ENCODE data around the gene COLQ.
A peak's percentile ranks its signal among the peaks of the same experiment; 100 is the strongest.

Gene COLQ

DNA sequence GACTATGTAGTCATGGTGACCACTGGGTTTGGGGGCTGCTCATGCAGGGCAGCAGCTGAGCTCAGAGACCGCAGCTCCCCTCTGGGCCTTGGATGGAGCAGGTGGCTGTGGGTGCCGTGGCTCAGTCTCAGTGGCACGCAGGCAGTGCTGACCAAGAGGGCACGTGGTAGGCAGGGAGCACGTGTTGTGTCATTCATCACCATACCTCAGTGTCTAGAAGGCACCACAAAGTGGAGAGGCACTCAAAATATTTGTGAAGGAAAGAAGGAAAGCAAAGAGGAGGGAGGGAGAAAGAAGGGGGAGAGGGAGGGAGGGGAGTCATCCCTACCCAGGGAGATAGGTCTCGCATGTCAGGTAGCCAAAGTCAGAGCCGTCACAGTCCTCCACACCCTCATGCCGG is 68.0 kb downstream of the COLQ start:
- DNase-seq = no peak

DNA sequence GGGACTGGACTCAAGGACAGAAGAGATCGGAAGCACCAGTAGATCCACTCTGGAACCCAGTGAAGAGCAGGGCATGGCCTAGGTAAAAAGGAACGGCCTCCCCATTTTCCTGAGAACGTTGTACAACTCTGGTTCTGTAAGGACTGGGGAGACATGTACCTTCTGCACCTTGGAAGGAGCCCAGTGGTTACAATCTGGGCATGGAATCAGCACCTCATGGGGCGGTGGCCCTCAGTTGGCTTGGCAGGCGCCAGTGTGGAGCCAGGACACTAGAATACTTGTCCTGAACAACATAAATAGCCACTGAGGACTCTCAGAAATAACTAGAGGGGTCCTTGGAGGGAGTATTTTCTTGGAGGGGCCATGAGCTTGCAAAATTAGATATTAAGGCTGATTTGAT is 68.5 kb downstream of the COLQ start:
- DNase-seq = no peak

- DNase-seq = no peak
Observed at GRCh38 chr3:15452156-15452555, 69.3 kb downstream of the COLQ start.

DNA sequence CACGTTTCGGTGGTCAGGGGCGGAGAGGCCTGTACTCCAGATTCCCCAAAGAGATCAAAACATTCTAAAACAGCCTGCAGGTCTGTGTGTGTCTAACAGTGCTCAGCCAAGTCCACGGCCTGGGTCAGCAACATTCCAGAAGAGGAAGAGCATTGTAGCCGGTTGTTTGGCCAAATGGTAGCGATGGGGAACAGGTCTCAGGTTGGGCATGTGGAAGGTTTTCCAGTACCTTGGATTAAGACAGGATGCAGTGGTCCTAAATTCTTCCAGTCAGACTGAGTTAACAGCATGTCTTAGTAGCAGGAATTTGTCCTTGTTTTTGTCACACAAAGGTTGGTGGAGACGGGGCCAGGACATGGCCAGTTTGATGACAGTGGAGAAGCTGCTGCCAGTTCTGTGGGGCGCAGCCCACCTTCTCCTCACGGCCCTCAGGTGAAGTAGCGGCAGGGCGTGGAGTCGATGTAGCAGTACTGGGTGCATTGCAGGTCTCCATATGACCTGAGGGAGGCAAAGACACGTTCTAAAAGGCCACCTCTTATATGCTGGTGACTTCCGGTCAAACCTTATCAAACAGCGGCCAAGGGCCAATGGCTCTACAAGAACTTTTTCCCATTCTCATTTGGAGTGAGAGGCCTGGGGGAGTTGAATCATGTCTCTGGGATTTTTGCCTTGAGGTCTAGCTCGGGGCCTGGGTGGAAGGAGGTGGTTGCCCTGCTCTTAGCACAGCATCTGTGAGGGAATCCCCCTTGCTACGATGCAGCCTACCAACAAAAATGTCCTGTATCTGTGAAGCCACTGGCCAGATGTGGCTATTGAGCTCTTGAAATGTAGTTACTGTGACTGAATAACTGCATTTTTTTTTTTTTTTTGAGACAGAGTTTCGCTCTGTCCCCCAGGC is 70.0 kb downstream of the COLQ start:
- no peak for DNase-seq

DNA sequence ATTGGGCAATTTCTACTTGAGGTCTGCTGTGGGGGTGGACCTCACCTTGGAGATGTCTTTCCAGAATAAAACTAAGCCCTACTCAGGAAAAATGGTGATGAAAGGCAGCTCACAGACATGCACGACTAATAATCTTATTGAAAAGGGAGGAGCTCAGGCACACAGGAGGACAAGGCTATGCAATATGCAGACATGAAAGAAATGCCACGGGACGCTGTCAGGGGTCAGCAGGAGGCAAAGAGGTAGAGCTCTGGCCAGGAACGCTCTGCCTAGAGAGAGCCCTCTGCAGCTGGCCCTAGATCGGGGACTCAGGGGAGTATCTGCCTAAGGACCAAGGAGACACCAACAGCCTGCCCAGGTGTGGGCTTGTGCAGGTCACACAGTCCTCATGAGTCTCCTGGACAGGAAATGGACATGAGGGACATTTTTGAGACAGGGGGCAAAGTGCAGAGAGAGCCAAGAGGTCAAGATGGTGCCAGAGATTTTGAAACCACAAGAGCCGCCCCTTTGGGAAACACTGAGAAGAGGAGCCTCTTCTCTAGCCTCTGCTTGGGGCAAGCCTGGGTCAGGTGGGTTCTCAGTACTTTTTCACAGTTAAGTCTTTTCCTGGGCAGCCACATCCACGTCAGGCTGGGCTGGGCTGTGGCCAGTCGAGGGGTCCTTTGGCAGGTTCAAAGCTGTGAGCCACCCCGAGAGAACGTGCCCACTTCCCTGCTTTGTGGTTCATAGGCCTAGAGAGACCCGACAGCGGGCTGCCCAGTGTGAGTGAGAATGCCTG is 70.9 kb downstream of the COLQ start:
- no peak for DNase-seq

DNA sequence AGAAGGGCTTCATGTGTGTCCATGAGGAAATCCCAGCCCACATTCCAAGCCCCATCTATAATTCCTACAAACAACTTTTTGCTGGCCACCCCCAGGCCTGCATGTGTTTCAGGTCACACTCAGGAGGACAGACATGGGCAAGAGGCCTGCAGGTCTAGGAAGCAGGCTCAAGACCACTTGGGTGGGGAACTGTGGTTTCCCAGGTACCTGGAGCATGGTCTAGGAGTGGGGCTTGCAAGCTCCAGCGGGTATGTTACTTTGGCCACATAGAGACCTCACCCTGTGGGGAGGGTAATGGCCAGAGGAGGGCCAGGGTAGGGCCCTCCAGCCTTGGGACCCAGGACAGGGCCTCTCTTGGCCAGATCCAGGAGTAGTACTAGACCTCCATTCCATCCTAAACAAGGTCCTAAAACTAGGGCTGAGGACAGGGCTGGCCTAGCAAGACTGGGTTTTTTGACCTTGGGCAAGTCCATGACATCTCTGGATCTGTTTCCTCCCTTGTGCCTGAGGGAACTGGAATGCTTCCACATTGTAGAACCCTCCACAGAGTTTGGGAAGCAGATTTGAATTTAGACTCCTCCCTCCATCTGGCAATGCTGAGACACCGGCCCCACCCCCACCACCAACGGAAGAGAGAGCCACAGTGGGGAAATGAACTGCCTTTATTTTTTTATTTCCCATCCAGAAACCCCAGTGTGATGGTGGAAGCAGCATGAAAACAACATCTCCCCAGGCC is 71.8 kb downstream of the COLQ start:
- no peak for DNase-seq

GRCh38 chr3:15443826-15444524 is 77.5 kb downstream of the COLQ start:
- DNase-seq = no peak

- no peak for DNase-seq
Observed at GRCh38 chr3:15440891-15441290, 80.6 kb downstream of the COLQ start.

DNA sequence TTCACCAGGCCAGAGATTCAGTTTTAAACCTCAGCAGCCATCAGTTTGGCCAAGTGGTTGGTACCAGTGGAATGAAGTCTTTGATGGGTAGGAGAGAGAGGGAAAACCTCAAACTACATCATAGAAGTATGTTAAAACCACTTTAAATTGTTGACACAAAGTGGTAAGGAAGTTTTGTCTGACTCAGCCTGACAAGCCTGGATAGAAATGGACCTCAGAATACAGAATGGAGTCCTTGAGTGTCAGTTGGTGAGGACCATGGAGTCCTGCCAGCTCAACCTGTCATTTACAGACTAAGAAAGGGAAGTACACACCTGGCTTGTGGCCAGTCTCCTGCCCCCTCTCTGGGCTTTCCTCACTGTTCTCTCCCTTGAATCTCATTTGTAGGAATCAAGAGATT is 82.0 kb downstream of the COLQ start:
- DNase-seq = peak; percentile 10

- DNase-seq = no peak
Observed at GRCh38 chr3:15438983-15439382, 82.5 kb downstream of the COLQ start.

- DNase-seq = no peak
Observed at GRCh38 chr3:15436246-15436645, 85.3 kb downstream of the COLQ start.

DNA sequence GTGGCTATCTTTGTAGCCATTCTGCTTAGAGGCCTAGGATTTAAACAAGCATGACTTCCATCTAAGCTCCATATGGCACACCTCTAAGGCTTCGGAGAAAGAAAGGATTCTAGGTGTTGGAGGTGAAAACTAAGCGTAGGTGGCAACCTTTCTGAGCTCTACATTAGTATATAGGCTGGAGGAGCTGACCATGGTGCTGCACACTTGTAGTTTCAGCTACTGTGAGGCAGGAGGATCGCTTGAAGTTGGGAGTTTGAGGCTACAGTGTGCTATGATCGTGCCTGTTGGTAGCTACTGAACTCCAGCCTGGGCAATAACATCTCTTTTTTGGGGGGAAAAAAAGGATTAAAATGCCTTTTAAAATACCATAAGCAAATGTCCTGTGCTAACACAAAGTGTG is 86.8 kb downstream of the COLQ start:
- no peak for DNase-seq

DNA sequence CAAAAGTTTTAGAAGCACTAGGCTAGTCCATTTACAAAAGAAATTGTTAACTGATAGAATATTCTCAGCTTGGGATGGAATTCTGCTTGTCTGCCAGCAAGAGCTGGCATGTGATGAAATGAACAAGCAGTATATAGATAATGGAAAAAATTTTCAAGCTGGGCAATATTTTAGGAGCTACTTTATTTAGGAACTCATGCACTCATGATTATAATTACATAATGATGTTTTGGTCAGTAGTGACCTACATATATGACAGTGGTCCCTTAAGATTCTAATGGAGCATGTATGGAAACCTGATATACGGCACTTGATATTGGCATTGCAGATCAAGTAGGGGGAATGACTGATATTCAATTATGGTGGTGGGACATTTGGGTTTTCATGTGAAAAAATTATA is 88.0 kb downstream of the COLQ start:
- DNase-seq = no peak

DNA sequence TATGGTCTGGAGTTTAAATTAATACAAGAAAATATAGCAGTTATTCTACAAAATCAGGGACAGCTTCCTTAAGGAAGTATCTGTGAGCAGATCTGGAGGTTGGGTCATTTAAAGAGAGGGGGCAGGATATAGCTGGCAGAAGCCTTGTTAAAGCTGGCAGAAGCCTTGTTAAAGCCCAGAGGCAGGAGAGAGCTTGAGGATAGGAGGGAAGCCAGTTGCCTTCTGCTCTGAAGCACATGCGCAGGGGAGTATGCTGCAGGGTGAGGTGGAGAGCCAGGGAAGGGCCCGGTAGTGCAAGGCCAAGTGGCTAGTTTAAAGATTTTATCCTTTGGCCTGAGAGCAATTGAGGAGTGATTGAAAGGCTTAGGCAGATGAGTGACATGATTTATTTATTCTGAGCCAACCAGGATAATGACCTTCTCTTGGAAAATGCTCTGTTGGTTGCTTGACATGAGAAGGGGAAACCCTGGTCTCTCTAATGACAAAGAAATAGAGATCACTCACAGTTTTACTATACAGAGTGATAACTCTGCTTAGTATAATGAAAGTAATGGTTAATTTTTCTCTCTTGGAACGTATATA is 90.2 kb downstream of the COLQ start:
- DNase-seq = no peak

GRCh38 chr3:15430624-15431023 is 90.9 kb downstream of the COLQ start:
- no peak for DNase-seq

DNA sequence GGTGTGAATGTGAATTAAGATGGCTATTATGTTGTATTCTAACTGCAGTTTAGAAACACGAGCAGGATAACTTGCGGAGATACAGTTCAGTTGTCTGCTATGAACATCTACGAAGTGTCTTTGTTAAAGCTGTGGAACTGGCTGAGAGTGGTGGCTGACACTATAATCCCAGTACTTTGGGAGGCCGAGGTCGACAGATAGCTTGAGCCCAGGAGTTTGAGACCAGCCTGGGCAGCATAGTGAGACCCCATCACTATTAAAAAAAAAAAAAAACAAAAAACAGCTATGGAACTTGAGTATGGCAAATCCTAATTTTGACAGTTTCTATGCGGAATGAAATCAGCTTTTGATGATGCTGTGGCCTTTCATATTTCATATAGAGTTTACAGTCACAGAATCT is 92.4 kb downstream of the COLQ start:
- DNase-seq = no peak

- peak; percentile 41 for DNase-seq
Observed at GRCh38 chr3:15428539-15428938, 93.0 kb downstream of the COLQ start.

- no peak for DNase-seq
Observed at GRCh38 chr3:15427981-15428380, 93.5 kb downstream of the COLQ start.

GRCh38 chr3:15427182-15427880 is 94.2 kb downstream of the COLQ start, which contains the start of the genes EAF1 and METTL6:
Gene EAF1, plus strand, starts transcription at chr3:15427598. Its CDS starts 182 bp downstream, at chr3:15427780.
Gene METTL6, minus strand, starts transcription at chr3:15427544. Its CDS starts 1,033 bp downstream, at chr3:15426511.
- DNase-seq = peak; percentile 81

GRCh38 chr3:15426579-15427118 is 94.9 kb downstream of the COLQ start:
- DNase-seq = no peak

DNA sequence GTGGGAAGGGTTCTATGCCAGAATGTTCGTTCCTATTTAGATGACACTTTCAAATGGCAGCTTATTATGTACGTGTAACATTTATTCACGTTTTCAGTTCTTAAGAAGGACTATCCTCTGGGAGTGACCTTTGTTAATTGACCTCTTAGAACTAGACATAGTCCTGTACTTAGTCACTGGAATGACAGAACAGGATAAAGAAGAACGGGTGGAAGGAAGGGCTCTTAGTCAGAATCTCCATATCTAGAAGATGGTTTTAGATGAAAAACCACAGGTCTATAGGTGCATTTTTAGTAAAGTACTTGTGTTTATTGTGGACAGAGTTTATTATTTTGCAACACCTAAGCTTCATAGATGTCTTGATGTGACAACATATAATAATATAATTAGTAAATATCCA is 100.6 kb downstream of the COLQ start:
- DNase-seq = no peak

All from NCI-H226 (cell line).